Spinal cord (tissue), 10 donors: Measurements from ENCODE around the gene IL1RAPL2. TPM values are rescaled to one million over a fixed set of nuclear protein-coding genes. Genes with fewer than 3 reads are reported as not detected.

Source experiments
- DNase-seq, 6 donors: peaks; one replicate each; pipeline versions ENCODE4 v3.0.0 to v3.0.0-alpha.2; 2013 to 2015; ENCODE audit warnings: low spot score in 6 of 6, low read depth in 4 of 6
- H3K27ac ChIP-seq: one replicate; pipeline ENCODE4 v1.5.1; 2013; ENCODE audit warnings: low read depth, low read length, control low read depth
- H3K27me3 ChIP-seq: one replicate; pipeline ENCODE4 v1.6.1; 2013; ENCODE audit warnings: low read length; ENCODE audit not compliant: control insufficient read depth, insufficient read depth
- H3K36me3 ChIP-seq: one replicate; pipeline ENCODE4 v1.6.1; 2013; ENCODE audit warnings: low read length; ENCODE audit not compliant: control insufficient read depth, insufficient read depth
- H3K4me1 ChIP-seq: one replicate; pipeline ENCODE4 v1.6.1; 2013; ENCODE audit warnings: low read length; ENCODE audit not compliant: control insufficient read depth, insufficient read depth
- H3K4me3 ChIP-seq: one replicate; pipeline ENCODE4 v1.5.1; 2013; ENCODE audit warnings: low read depth, low read length, control low read depth
- H3K9me3 ChIP-seq: one replicate; pipeline ENCODE4 v1.6.1; 2013; ENCODE audit warnings: low read length; ENCODE audit not compliant: control insufficient read depth, insufficient read depth
- WGBS: methylation state at CpG from one replicate; pipeline ENCODE4 v1.1.5; 2013; ENCODE audit warnings: missing lambda C conversion rate; ENCODE audit not compliant: insufficient coverage; 5-methylcytosine and 5-hydroxymethylcytosine counted together
- polyA plus RNA-seq, 2 donors: library from polyadenylated mRNA; unstranded; fragments of 120-200 nt; gene quantifications; one replicate each; pipeline ENCODE4 v1.2.1, GENCODE V29; 2013; ENCODE audit not compliant: insufficient read length in 2 of 2
- total RNA-seq, 2 donors: library from RNA; depleted of rRNA in 1 of 2; stranded (reverse); fragments of 120-200 nt in 1 of 2; fragments of >200 nt in 1 of 2; gene quantifications; one replicate each; pipeline versions ENCODE4 v1.2.3 to v1.2.4, GENCODE V29; 2013 to 2014
- donor health status: healthy.

IL1RAPL2 gene
- total and polyA plus RNA-seq, 4 donors, result 0.90 to 3.0 (median 1.3) TPM

- Histone ChIP-seq H3K4me3 (no peak overlapping the region), H3K36me3 (no peaks in the 10 kb centered on the region), H3K9me3 (no peaks in the 10 kb centered on the region), H3K27ac (no peak overlapping the region), H3K27me3 (no peaks in the 10 kb centered on the region), H3K4me1 (no peaks in the 10 kb centered on the region)
- DNase-seq, result no peak
- WGBS, result no CpG with 5 or more reads among the region's 1 CpG
Observed at GRCh38 chrX:105150036-105150435, 584.0 kb downstream of the IL1RAPL2 start.

- DNase-seq, result no peak
- no peaks in the 10 kb centered on the region for H3K4me1 ChIP-seq
- H3K36me3 ChIP-seq, result no peaks in the 10 kb centered on the region
- WGBS, result no CpG with 5 or more reads among the region's 4 CpGs
- no peaks in the 10 kb centered on the region for H3K27me3 ChIP-seq
- no peak overlapping the region for H3K27ac ChIP-seq
- H3K9me3 ChIP-seq, result no peaks in the 10 kb centered on the region
- no peak overlapping the region for H3K4me3 ChIP-seq
Observed at GRCh38 chrX:105150557-105150956, 584.6 kb downstream of the IL1RAPL2 start.

GRCh38 chrX:105167233-105167632 lies 601.2 kb downstream of the IL1RAPL2 start:
- WGBS, result no CpG with 5 or more reads among the region's 3 CpGs
- Histone ChIP-seq H3K4me1 (no peaks in the 10 kb centered on the region), H3K4me3 (no peak overlapping the region), H3K27me3 (peaks cover 4% of the 10 kb centered on the region), H3K27ac (no peak overlapping the region), H3K9me3 (no peaks in the 10 kb centered on the region), H3K36me3 (no peaks in the 10 kb centered on the region)
- DNase-seq, result no peak

- Histone ChIP-seq H3K27me3 (peaks cover 8% of the 10 kb centered on the region), H3K27ac (no peak overlapping the region), H3K9me3 (no peaks in the 10 kb centered on the region), H3K36me3 (no peaks in the 10 kb centered on the region), H3K4me3 (no peak overlapping the region), H3K4me1 (no peaks in the 10 kb centered on the region)
- no peak for DNase-seq
- 40% methylated on average over 1 of the region's 2 CpGs for WGBS
Observed at GRCh38 chrX:105168577-105168976, 602.6 kb downstream of the IL1RAPL2 start.

GRCh38 chrX:105173071-105173470 lies 607.1 kb downstream of the IL1RAPL2 start:
- no peak for DNase-seq
- Histone ChIP-seq H3K9me3 (no peaks in the 10 kb centered on the region), H3K27me3 (peaks cover 6% of the 10 kb centered on the region), H3K36me3 (no peaks in the 10 kb centered on the region), H3K4me3 (no peak overlapping the region), H3K27ac (no peak overlapping the region), H3K4me1 (no peaks in the 10 kb centered on the region)
- 90% methylated on average over 4 of the region's 4 CpGs for WGBS

- WGBS, result no CpG with 5 or more reads among the region's 3 CpGs
- Histone ChIP-seq H3K4me3 (no peak overlapping the region), H3K4me1 (no peaks in the 10 kb centered on the region), H3K36me3 (no peaks in the 10 kb centered on the region), H3K27ac (no peak overlapping the region), H3K9me3 (peaks cover 2% of the 10 kb centered on the region), H3K27me3 (no peaks in the 10 kb centered on the region)
- no peak for DNase-seq
Observed at GRCh38 chrX:105179644-105180043, 613.6 kb downstream of the IL1RAPL2 start.

GRCh38 chrX:105189093-105189492 lies 623.1 kb downstream of the IL1RAPL2 start:
- no peaks in the 10 kb centered on the region for H3K4me1 ChIP-seq
- H3K36me3 ChIP-seq, result no peaks in the 10 kb centered on the region
- no peaks in the 10 kb centered on the region for H3K27me3 ChIP-seq
- H3K27ac ChIP-seq, result no peak overlapping the region
- no peak for DNase-seq
- 97% methylated on average over 6 of the region's 8 CpGs for WGBS
- H3K9me3 ChIP-seq, result no peaks in the 10 kb centered on the region
- H3K4me3 ChIP-seq, result no peak overlapping the region

GRCh38 chrX:105190252-105190853 lies 624.4 kb downstream of the IL1RAPL2 start:
- peak in 5 of 6 donors; percentile 2 to 74 (median 12) for DNase-seq
- no CpG with 5 or more reads among the region's 2 CpGs for WGBS

GRCh38 chrX:105191878-105192277 lies 625.9 kb downstream of the IL1RAPL2 start:
- Histone ChIP-seq H3K27me3 (peaks cover 2% of the 10 kb centered on the region), H3K9me3 (no peaks in the 10 kb centered on the region), H3K36me3 (no peaks in the 10 kb centered on the region), H3K27ac (no peak overlapping the region), H3K4me1 (no peaks in the 10 kb centered on the region), H3K4me3 (no peak overlapping the region)
- 0% methylated on average over 1 of the region's 2 CpGs for WGBS
- DNase-seq, result peak in 2 of 6 donors; percentile 3 to 34

More at GRCh38 chrX:105190252-105190853, 624.4 kb downstream of the IL1RAPL2 start:
- Histone ChIP-seq H3K4me1 (no peaks in the 10 kb centered on the region), H3K4me3 (no peak overlapping the region), H3K27ac (no peak overlapping the region), H3K27me3 (no peaks in the 10 kb centered on the region), H3K9me3 (no peaks in the 10 kb centered on the region), H3K36me3 (no peaks in the 10 kb centered on the region)

GRCh38 chrX:105209406-105209805 lies 643.4 kb downstream of the IL1RAPL2 start:
- Histone ChIP-seq H3K27me3 (peaks cover 8% of the 10 kb centered on the region), H3K9me3 (no peaks in the 10 kb centered on the region), H3K4me3 (no peak overlapping the region)

More at GRCh38 chrX:105209406-105209805, 643.4 kb downstream of the IL1RAPL2 start:
- no peak overlapping the region for H3K27ac ChIP-seq
- H3K36me3 ChIP-seq, result no peaks in the 10 kb centered on the region
- H3K4me1 ChIP-seq, result no peaks in the 10 kb centered on the region
- DNase-seq, result no peak
